Right lung (tissue), 10 donors: ENCODE results near the gene ILRUN. TPM values are rescaled to one million over a fixed set of nuclear protein-coding genes. Genes with fewer than 3 reads are reported as not detected.
"Not testable (repeated sequence)": the region's sequence is repeated elsewhere in the genome, so short reads cannot be mapped to it uniquely, and the experiment has no call there.

Experiments used
- DNase-seq, 2 donors: peaks; one replicate each; pipeline ENCODE4 v3.0.0-alpha.2; 2013
- long read RNA-seq, 8 donors: transcript quantifications; one replicate each; lab custom pipeline, GENCODE V29; 2026
- polyA plus RNA-seq, 5 donors: library from polyadenylated mRNA; unstranded; fragments of 120-200 nt; gene quantifications; one replicate each; pipeline versions ENCODE4 v1.2.1 to v1.2.3, GENCODE V29; 2013; ENCODE audit warnings: inconsistent platforms in 1 of 5, low replicate concordance in 1 of 5; ENCODE audit not compliant: insufficient read length in 5 of 5, insufficient read depth in 1 of 5

Gene ILRUN
- 10 to 100 TPM; 41.4 to 49.2 (median 46.1) TPM for polyA plus RNA-seq
- long read RNA-seq, donor 1, full-length matches to known transcripts, result 5 of 43 reads
- long read RNA-seq, donor 1, partial matches to known transcripts, result 38 of 43 reads
- long read RNA-seq, donor 1, other reads (novel, unspliced or antisense), result 0 of 43 reads
- long read RNA-seq, donor 2, full-length matches to known transcripts, result 4 of 20 reads
- long read RNA-seq, donor 2, partial matches to known transcripts, result 16 of 20 reads
- long read RNA-seq, donor 2, other reads (novel, unspliced or antisense), result 0 of 20 reads
- long read RNA-seq, donor 3, full-length matches to known transcripts, result 3 of 10 reads
- long read RNA-seq, donor 3, partial matches to known transcripts, result 7 of 10 reads
- long read RNA-seq, donor 3, other reads (novel, unspliced or antisense), result 0 of 10 reads
- long read RNA-seq, donor 4, full-length matches to known transcripts, result 2 of 15 reads
- long read RNA-seq, donor 4, partial matches to known transcripts, result 13 of 15 reads
- long read RNA-seq, donor 4, other reads (novel, unspliced or antisense), result 0 of 15 reads
- long read RNA-seq, donor 5, full-length matches to known transcripts, result 5 of 37 reads
- long read RNA-seq, donor 5, partial matches to known transcripts, result 32 of 37 reads
- long read RNA-seq, donor 5, other reads (novel, unspliced or antisense), result 0 of 37 reads
- long read RNA-seq, donor 6, full-length matches to known transcripts, result 4 of 44 reads
- long read RNA-seq, donor 6, partial matches to known transcripts, result 40 of 44 reads
- long read RNA-seq, donor 6, other reads (novel, unspliced or antisense), result 0 of 44 reads
- long read RNA-seq, donor 7, full-length matches to known transcripts, result 5 of 35 reads
- long read RNA-seq, donor 7, partial matches to known transcripts, result 30 of 35 reads
- long read RNA-seq, donor 7, other reads (novel, unspliced or antisense), result 0 of 35 reads
- long read RNA-seq, donor 8, result 0 reads

- peak; percentile 97 to 98 for DNase-seq
Observed at GRCh38 chr6:34696739-34697543, at the start of gene ILRUN. Gene ILRUN, minus strand, starts transcription at chr6:34696767. Its CDS starts 164 bp downstream, at chr6:34696603.

GRCh38 chr6:34745277-34746103 is 48.9 kb upstream of the ILRUN start:
- peak; percentile 63 to 65 for DNase-seq

- not testable (repeated sequence) for DNase-seq
Observed at GRCh38 chr6:34744294-34744647, 47.7 kb upstream of the ILRUN start.

- DNase-seq, result no peak
Observed at GRCh38 chr6:34743625-34744293, 47.2 kb upstream of the ILRUN start.

GRCh38 chr6:34742094-34742493 is 45.5 kb upstream of the ILRUN start:
- no peak for DNase-seq

- no peak for DNase-seq
Observed at GRCh38 chr6:34736823-34737222, 40.3 kb upstream of the ILRUN start.

GRCh38 chr6:34731393-34732060 is 35.0 kb upstream of the ILRUN start:
- DNase-seq, result no peak

- DNase-seq, result no peak
Observed at GRCh38 chr6:34729631-34730470, 33.3 kb upstream of the ILRUN start.

GRCh38 chr6:34726055-34726454 is 29.5 kb upstream of the ILRUN start:
- no peak for DNase-seq

- DNase-seq, result no peak
Observed at GRCh38 chr6:34723203-34723602, 26.6 kb upstream of the ILRUN start.

- no peak for DNase-seq
Observed at GRCh38 chr6:34722451-34722850, 25.9 kb upstream of the ILRUN start.

- DNase-seq, result not testable (repeated sequence)
Observed at GRCh38 chr6:34720160-34720559, 23.6 kb upstream of the ILRUN start.

- not testable (repeated sequence) for DNase-seq
Observed at GRCh38 chr6:34719646-34720045, 23.1 kb upstream of the ILRUN start.

- no peak for DNase-seq
Observed at GRCh38 chr6:34718976-34719375, 22.4 kb upstream of the ILRUN start.

- no peak for DNase-seq
Observed at GRCh38 chr6:34717466-34717865, 20.9 kb upstream of the ILRUN start.

GRCh38 chr6:34714663-34715062 is 18.1 kb upstream of the ILRUN start:
- no peak for DNase-seq

GRCh38 chr6:34712881-34713280 is 16.3 kb upstream of the ILRUN start:
- not testable (repeated sequence) for DNase-seq

GRCh38 chr6:34709386-34709785 is 12.8 kb upstream of the ILRUN start:
- peak; percentile 23 to 33 for DNase-seq

GRCh38 chr6:34705241-34705640 is 8.7 kb upstream of the ILRUN start:
- DNase-seq, result no peak
